ENCODE measurements around the gene HBD.
"Not testable (repeated sequence)": the region's sequence is repeated elsewhere in the genome, so short reads cannot be mapped to it uniquely, and the experiment has no call there.

HBD gene

DNA sequence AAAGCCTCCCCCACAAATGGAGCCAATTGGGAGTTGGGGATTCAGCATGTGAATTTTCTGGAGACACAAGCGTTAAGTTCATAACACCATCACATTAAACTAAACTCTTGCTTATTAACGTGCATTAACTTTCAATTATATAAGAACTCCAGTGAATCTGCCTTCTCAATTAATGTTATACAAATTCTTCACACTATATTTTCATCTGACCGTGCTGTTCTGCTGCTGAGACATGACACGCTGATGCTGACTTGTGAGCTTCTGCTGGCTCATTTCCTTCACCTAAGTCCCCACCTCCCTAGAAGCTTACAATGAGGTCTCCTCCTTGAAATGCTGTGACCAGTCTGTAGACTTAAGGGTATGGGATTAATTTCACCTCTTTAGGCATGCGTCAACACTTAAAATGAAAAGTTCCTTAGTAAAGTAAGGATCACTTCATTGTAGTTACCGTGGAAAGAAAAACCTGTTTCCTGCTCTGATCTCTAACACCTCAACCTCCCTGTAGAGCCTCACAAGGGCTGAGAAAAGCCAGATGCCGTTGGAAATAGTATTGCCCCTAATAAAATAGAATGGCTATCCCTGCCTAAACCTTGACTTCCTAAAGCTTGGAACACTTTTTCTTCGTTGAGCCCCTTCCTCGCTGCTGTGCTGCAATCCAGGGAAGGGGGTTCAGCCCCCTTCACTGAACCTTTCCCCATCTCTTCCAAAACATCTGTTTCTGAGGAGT, 18.1 kb upstream of the HBD start:
- DNase-seq, result no peak

DNA sequence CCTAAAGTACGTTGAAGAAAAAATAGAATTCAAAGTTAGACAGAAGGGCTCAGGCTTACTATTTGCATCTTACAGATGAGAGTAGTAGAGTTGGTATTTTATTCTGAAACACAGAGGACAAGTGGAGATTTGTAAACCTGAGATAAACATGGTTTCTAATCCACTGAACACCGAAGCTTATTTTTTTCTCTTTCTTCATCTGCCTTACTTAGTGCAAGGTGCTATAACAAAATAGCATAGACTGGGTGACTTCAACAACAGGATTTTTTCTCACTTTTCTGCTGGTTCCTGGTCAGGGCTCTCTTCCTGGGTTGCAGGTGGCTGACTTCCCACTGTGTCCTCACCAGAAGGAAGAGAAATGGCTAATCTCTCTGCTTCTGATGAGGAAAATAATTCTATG, 17.5 kb upstream of the HBD start:
- DNase-seq, result no peak

DNA sequence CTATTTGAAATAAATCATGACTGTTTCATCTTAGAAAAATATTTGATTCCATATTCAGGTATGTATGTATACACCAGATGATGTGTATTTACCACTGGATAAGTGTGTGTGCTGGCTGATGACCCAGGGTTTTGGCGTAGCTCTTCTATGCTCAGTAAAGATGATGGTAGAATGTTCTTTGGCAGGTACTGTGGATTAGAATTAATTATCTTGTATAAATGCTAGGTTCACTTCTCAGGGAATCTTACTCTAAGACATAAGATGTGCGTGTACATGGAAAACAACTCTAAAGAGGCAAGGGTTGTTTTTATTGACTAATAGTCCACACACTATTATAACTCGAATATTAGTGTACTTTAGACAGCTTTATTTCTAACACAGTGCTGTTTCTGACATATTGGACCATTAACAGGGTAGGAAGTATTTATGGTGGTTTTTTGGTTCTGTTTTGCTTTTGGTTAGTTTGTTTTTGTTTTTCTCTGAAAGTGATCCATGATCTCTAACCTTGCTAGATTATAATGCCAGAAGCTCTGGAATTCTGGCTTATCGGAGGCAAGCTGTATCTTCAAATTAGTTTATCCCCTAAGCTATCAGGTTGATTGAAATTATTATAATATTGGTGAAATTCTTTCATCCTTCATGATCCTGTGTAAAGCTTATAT, 16.4 kb upstream of the HBD start:
- DNase-seq, result no peak

DNA sequence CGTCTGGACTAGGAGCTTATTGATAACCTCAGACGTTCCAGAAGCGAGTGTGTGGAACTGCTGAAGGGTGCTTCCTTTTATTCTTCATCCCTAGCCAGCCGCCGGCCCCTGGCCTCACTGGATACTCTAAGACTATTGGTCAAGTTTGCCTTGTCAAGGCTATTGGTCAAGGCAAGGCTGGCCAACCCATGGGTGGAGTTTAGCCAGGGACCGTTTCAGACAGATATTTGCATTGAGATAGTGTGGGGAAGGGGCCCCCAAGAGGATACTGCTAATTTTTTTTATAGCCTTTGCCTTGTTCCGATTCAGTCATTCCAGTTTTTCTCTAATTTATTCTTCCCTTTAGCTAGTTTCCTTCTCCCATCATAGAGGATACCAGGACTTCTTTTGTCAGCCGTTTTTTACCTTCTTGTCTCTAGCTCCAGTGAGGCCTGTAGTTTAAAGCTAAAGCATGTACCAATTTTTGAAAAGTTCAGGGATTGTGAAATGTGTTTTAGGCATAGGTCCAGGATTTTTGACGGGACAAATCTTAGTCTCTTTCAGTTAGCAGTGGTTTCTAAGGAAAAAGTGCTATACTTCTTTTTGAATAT, 15.6 kb upstream of the HBD start, which contains the start of gene HBG1:
HBG1 (minus strand) TSS at position 51 of the 590 bp plus-strand sequence. CDS start 53 bp downstream, outside the sequence.
- not testable (repeated sequence) for DNase-seq

DNA sequence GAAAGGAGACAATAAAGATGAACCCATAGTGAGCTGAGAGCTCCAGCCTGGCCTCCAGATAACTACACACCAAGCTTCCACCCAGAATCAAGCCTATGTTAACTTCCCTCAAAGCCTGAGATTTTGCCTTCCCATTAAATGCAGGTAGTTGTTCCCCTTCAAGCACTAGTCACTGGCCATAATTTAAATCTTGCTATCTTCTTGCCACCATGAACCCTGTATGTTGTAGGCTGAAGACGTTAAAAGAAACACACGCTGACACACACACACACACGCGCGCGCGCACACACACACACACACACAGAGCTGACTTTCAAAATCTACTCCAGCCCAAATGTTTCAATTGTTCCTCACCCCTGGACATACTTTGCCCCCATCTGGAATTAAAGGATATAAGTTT, 14.2 kb upstream of the HBD start:
- DNase-seq, result not testable (repeated sequence)

DNA sequence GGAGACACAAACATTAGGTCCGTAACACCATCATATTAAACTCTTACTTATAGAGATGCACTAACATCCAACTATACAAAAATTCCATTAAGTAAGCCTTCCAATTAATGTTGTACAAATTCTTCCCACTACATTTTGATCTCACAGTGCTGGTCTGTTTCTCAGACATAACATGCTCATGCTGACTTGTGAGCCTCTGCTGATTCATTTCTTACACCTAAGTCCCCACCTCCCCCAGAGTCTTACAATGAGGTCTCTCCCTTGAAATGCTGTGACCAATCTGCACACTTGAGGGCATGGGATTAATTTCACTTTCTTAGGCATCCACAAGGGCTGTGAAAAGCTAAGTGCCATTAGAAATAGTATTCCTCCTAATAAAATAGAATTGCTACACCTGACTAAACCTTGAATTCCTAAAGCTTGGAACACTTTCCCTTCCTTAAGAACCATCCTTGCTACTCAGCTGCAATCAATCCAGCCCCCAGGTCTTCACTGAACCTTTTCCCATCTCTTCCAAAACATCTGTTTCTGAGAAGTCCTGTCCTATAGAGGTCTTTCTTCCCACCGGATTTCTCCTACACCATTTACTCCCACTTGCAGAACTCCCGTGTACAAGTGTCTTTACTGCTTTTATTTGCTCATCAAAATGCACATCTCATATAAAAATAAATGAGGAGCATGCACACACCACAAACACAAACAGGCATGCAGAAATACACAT, 13.3 kb upstream of the HBD start:
- no peak for DNase-seq

DNA sequence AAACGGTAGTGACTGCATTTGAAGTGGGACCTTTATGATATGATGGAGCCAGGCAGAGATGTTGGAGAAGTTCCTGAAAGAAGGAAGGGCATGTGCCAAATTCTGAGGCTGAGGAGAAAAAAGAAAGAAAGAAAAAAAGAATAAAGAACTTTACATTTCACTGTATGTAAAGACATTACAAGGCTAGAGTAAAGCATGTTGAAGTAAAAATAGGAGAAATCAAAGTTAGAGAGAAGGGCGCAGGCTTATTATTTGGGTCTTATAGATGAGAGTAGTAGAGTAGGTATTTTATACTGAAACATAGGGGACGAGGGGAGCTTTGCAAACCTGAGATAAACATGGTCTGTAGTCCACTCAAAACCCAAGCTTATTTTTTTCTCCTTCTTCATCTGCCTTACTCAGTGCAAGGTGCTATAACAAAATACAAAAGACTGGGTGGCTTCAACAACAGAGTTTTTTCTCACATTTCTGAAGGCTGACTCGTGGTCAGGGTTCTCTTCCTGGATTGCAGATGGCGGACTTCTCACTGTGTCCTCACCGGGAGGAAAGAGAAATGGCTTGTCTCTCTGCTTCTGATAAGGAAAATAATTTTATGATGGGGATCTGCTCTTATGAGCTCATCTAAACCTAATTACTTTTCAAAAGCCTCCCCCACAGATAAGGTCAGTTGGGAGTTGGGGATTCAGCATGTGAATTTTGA, 12.6 kb upstream of the HBD start:
- no peak for DNase-seq

DNA sequence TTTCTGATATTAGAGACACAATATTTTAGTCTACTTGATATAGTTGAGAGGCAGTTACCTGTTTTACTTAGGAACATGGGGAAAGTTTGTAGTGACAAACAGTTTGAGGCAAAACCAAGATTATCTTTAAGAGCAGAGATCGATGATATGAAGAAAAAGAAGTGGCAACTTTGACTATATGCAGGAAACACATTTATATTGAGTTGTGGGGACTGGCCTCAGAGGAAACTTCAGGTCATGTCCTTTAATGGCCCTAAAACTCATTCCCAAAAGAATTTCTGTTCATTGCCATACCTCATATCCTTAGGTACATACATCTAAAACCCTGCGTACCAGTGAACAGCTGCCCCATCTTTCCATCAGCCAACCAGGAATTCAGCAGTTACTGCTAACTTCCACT, 10.9 kb upstream of the HBD start:
- no peak for DNase-seq

DNA sequence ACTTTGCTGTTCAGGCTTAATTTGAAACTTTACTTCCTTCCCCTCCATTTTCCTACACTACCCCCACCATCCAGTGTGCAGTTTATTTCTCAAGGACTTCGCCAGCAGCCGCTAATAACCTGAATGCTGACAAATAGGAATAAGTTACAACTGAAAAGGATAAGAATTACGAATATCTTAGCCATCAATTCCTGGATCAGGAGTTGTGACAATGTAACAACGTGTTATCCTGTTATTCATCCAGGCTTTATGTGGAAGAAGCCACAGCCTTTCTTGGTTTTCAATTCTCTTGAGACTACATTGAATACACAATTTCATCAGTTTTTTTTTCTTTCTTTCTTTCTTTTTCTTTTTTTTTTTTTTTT, 9.5 kb upstream of the HBD start:
- no peak for DNase-seq

DNA sequence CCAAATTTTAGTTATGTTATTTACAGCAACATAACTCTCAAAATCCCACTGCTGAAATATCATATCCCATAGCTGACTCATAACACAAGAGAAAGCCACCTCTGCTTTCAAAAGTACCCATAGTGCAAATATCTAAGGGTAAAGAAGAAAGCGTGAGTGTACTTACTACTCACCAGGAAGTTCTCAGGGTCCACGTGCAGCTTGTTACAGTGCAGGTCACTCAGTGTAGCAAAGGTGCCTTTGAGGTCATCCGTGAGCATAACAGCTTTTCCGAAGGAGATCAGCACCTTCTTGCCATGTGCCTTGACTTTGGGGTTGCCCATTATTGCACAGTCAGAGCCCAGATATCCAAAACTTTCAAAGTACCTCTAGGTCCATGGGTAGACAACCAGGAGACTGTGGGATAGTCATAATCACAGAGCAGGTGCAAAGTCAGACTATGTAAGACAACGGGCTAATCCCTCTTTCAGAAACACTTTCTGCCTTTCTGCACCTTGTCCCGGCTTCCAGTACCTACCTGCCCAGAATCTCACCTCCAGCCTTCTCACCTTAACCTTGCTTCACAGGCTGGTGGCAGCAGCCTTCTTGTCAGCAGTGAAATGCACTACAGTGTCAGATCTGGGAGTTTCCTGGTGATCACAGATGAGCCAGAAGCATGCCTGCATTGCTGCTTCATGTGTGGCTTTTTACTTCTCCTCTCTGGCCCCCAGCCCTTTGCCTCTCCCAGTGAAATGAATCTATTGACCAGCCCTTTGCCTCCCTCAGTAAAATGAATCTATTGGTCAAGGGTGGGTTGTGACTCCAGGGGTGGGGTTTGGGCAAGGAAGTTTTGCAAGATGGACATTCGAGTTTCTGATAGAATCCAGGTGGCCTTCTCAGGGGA, 8.9 kb upstream of the HBD start:
- no peak for DNase-seq

DNA sequence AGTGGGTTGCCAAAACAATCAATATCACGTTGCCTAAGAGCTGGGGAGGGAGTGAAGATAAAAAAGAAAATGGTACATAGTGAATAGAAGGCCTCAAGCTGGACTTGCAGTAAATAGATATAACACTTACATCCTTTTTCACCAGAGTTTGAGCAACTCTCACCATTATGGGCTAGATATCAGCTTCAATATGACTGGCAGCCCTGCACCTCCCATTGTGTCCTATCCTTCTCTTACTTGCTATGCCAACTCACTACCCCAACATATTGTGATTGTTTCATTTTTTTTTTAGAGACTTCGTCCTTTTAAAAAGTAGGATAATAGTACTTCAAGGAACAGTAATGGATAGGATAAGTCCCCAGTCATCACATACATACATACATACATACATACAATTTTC, 7.9 kb upstream of the HBD start:
- no peak for DNase-seq

DNA sequence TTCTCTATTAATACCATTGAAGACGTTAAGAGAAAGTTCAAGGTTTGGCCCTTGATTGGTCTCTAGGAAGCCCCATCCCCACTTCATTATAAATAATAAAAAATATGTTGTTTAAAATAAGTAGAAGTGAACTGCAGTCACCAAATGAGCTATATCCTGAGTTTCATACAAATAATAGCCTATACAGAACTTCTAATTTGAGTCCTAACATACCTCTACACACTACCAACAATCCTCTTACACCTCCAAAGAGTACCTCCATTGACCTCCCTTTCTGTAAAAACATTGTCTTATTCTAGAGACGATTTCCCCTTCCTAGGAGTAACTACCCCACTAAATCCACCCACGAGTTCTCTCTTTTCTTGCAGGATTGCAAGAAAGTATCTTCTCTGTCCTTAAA, 7.2 kb upstream of the HBD start:
- no peak for DNase-seq

DNA sequence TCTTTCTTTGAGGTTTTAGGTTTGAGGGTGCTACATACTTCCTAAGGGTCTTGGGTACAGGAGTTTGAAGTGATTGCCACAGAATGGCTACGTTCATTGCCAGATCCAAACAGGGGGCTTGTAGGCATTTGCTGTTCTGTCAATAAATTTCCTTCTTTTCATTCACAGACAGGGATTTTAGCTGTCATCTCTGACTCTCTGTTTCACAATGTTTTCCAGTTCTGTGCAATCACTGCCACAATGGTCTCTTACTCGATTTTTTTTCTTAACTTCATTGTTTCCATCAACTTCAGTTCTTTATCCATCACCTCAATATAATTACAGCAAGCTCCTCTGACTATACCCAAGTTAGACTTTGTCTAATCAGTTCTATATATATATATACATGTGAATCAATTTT, 6.2 kb upstream of the HBD start:
- no peak for DNase-seq

DNA sequence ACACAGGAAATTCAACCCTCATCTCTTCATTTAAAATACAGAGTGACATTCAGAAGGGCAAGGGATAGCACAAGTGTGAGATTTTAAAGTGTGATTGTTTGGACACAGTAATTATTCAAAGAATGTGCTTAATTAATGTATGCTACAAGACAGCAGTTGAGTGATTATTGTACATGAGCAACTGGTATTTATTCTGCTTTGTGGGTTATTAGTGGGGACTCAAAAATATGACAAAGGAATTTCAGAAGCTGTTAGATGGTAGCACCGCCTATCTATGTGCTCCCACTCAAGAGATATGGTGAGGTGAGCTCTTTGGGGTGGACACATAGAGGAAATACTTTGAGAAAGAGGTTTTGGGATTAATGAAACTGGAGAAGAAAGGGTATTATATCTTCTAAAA, 5.8 kb upstream of the HBD start:
- no peak for DNase-seq

DNA sequence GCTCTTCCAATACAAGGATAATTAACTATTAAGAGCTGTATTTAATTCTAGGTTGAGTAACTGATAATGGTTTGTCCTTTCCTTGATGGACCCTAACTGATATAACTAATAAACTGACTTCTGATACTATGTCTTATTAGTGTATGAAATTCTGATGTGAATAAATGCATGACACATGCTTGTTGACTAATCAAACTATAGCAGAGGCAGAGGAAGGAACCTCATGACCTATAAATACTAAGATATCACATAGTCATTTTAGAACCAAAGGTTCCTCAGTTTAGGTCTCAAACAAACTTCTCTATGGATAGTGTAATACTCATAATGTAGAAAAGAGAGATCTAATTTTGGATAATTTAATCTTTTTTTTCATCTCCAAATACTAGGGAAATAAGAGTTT, 4.8 kb upstream of the HBD start:
- no peak for DNase-seq

DNA sequence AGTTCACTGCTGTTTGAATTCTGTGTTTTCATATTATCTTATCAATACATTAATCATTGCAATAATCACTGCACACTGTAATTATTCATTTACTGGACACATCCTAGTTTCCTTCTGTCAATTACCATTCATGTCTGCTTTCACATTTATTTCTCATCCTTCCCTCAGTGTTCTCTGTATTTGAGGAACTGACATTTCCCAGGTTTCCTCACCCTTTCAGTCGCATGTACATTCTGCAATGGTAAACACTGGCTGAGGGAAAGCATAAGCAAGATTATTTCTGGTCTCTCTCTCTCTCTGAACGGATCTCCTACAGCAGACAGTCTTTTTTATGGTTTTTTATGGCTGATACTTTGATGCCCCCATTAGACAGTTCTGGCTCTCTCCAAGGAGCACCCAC, 4.2 kb upstream of the HBD start:
- DNase-seq, result no peak

DNA sequence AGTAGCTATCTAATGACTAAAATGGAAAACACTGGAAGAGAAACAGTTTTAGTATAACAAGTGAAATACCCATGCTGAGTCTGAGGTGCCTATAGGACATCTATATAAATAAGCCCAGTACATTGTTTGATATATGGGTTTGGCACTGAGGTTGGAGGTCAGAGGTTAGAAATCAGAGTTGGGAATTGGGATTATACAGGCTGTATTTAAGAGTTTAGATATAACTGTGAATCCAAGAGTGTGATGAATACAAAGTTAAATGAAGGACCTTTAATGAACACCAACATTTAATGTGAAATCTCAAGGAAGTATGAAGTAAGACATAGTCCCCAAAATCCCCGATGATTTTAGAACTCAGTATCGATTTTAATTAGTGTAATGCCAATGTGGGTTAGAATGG, 3.1 kb upstream of the HBD start:
- no peak for DNase-seq

DNA sequence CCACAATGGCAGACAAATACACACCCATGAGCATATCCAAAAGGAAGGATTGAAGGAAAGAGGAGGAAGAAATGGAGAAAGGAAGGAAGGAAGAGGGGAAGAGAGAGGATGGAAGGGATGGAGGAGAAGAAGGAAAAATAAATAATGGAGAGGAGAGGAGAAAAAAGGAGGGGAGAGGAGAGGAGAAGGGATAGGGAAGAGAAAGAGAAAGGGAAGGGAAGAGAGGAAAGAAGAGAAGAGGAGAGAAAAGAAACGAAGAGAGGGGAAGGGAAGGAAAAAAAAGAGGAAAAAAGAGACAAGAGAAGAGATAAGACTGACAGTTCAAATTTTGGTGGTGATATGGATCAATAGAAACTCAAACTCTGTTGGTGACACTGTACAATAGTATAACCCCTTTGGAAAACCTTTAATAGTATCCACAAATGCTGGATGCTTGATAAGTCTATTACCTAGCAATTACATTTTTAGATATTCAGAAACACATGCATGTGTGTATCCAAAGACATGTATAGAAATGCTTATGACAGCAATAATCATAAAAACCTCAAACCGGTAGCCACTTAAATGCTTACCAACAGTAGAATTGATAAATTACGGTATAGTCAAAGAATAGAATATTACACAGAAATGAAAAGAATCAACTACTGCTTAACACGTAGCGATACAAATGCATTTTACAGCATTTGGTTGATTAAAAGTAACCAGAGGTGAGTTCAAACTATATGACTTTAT, 1.2 kb upstream of the HBD start:
- DNase-seq, result no peak

DNA sequence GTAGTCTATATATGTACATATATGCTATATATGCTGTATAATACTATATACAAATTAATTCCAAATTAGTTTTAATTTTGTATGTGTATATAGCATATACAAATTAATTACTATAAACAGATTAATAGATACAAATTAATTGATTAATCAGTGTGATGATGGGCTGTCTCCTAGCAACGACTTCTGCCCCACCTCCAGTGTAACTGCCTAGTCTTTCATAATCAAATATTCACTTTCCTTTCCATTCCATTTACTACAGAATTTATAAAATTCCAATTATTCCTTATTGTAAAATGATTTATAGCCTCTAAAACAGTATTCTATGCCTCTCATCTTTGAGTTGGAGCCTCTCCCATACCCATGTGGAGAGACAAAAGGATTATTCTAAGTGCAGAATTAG, 976 bp downstream of the HBD start:
- no peak for DNase-seq

DNA sequence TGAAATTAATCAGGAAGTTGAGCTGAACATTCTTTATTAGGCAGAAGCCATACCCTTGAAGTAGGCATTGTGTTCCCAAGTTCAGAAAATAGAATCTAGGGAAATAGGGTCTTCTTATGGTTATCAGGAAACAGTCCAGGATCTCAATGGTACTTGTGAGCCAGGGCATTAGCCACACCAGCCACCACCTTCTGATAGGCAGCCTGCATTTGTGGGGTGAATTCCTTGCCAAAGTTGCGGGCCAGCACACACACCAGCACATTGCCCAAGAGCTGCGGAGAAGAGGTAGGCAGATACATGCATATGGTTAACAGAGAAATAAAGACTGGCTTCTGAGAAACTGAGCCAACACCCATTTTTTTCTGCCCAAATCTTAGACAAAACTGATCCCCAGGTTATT, 1.5 kb downstream of the HBD start:
- no peak for DNase-seq

DNA sequence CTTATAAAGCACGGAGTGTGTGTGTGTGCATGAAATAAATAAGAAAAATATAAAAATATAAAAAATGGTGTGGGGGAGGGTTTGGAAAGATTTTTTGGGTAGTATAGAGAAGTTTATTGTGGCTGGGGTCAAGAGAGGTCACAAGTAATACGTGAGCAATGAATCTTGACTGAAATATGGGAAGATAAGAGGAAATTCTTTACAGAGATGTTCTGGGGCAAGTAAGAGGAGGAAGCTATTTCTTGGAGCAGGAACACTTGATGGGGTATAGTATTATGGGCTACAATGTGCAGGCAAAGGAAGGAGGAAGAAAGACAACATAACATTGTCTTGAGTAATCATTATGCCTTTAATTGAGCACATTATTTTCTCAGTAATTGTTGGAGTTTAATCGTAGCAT, 2.1 kb downstream of the HBD start:
- no peak for DNase-seq

DNA sequence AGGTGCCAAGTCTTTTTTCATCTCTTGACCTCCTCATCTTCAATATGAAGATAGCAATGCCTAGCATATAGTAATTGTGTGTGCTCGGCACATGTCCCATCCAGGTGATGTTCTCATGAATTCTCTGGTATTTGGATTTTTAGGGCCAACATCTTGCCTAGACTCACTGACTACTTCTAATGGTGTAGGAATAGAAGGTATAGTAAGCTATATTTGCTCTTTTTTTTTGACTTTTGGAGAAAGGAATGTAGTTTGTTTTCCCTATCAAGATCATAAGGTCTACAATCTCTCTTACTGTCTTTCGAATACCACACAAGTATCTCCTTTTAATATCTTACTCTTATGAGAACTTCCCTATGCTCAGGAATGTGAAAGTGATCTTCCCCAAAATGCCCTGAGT, 3.2 kb downstream of the HBD start:
- no peak for DNase-seq

Data from SIG-M5 (cell line).